Vagina (tissue), 2 donors: ENCODE results near the gene ULBP2. TPM values are rescaled to one million over a fixed set of nuclear protein-coding genes. Genes with fewer than 3 reads are reported as not detected.
"Not testable (repeated sequence)": the region's sequence is repeated elsewhere in the genome, so short reads cannot be mapped to it uniquely, and the experiment has no call there.

ENCODE experiments used
- DNase-seq, 2 donors: peaks; one replicate each; pipeline ENCODE4 v3.0.0-alpha.2; 2017; ENCODE audit errors: extremely low spot score in 2 of 2
- H3K27ac ChIP-seq: fragments of 200-600 bp; sonication (generic); one replicate; pipeline ENCODE4 v1.5.1; 2019
- H3K27me3 ChIP-seq: fragments of 200-600 bp; sonication (generic); one replicate; pipeline ENCODE4 v1.5.1; 2019
- H3K36me3 ChIP-seq, 2 donors: fragments of 200-600 bp; sonication (generic); one replicate each; pipeline ENCODE4 v1.5.1; 2017 to 2019
- H3K4me1 ChIP-seq: fragments of 200-600 bp; sonication (generic); one replicate; pipeline ENCODE4 v1.5.1; 2019
- H3K4me3 ChIP-seq, 2 donors: fragments of 200-600 bp; sonication (generic); 1 replicate in 1 of 2; 2 replicates in 1 of 2; pipeline ENCODE4 v1.5.1; 2016 to 2019
- H3K9me3 ChIP-seq: fragments of 200-600 bp; sonication (generic); one replicate; pipeline ENCODE4 v1.5.1; 2019
- CTCF ChIP-seq, 3 experiments: fragments of 450-650 bp in 2 of 3; fragments of 200-600 bp in 1 of 3; sonication (generic) in 1 of 3; IDR thresholded peaks; one replicate each; pipeline ENCODE4 v1.5.1; 2017 to 2019; ENCODE audit warnings: antibody characterized with exemption in 3 of 3, mild to moderate bottlenecking in 2 of 3, moderate library complexity in 2 of 3
- POLR2A ChIP-seq, 2 donors: fragments of 450-650 bp; IDR thresholded peaks; one replicate each; pipeline ENCODE4 v1.6.1; 2017; ENCODE audit warnings: antibody characterized with exemption in 2 of 2, mild to moderate bottlenecking in 2 of 2, moderate library complexity in 2 of 2
- POLR2AphosphoS5 ChIP-seq, 2 donors: sonication (generic); formaldehyde crosslinking; IDR thresholded peaks; one replicate each; pipeline ENCODE4 v1.9.0; 2017; ENCODE audit warnings: antibody characterized with exemption in 2 of 2, mild to moderate bottlenecking in 2 of 2, low read depth in 1 of 2; ENCODE audit not compliant: insufficient read depth in 1 of 2
- intact Hi-C: fragments of 100-400 bp; cut with DNase I; formaldehyde crosslinking; loops from one replicate; pipeline ENCODE4 v1.15.1; 2023
- total RNA-seq: library from RNA; depleted of rRNA; stranded (reverse); fragments of >200 nt; gene quantifications from one replicate; pipeline ENCODE4 v1.2.3, GENCODE V29; 2016

The ULBP2 gene
- total RNA-seq, 1 donor from 2014 or later = not detected

GRCh38 chr6:149990212-149990660 is 48.4 kb downstream of the ULBP2 start:
- Histone ChIP-seq H3K9me3 (no peaks in the 10 kb centered on the region), H3K4me3 (peak overlapping the region in 1 of 2 donors; percentile 37)
- intact Hi-C loops = no loop called here

GRCh38 chr6:149990661-149991471 is 49.1 kb downstream of the ULBP2 start:
- peak overlapping the region; percentile 3 to 37 for H3K4me3 ChIP-seq
- no peaks in the 10 kb centered on the region for H3K9me3 ChIP-seq
- H3K36me3 ChIP-seq = no peaks in the 10 kb centered on the region
- peaks cover 13% of the 10 kb centered on the region for H3K27me3 ChIP-seq
- intact Hi-C loops = no loop called here
- DNase-seq = peak in 1 of 2 donors; percentile 71
- peaks cover 16% of the 10 kb centered on the region for H3K4me1 ChIP-seq
- TF ChIP-seq POLR2AphosphoS5 (IDR thresholded peaks at IDR 0.05; ENCODE audit: insufficient read depth in 1 of 2, low read depth in 1 of 2) (no peak), CTCF (IDR thresholded peaks at IDR 0.05) (no peak)
- no peak overlapping the region for H3K27ac ChIP-seq

More at GRCh38 chr6:149990212-149990660, 48.4 kb downstream of the ULBP2 start:
- peaks cover 16% of the 10 kb centered on the region for H3K4me1 ChIP-seq
- TF ChIP-seq CTCF (IDR thresholded peaks at IDR 0.05) (no peak), POLR2A (IDR thresholded peaks at IDR 0.05) (no peak), POLR2AphosphoS5 (IDR thresholded peaks at IDR 0.05; ENCODE audit: insufficient read depth in 1 of 2, low read depth in 1 of 2) (no peak)
- no peaks in the 10 kb centered on the region for H3K36me3 ChIP-seq
- peaks cover 13% of the 10 kb centered on the region for H3K27me3 ChIP-seq
- no peak for DNase-seq
- H3K27ac ChIP-seq = no peak overlapping the region

GRCh38 chr6:149991472-149991795 is 49.6 kb downstream of the ULBP2 start:
- H3K27ac ChIP-seq, H3K36me3 ChIP-seq, DNase-seq, intact Hi-C loops, H3K4me3 ChIP-seq, H3K9me3 ChIP-seq: not testable (repeated sequence)
- H3K4me1 ChIP-seq = peaks cover 16% of the 10 kb centered on the region
- H3K27me3 ChIP-seq = peaks cover 13% of the 10 kb centered on the region

- Histone ChIP-seq H3K27ac (no peak overlapping the region), H3K4me1 (peaks cover 16% of the 10 kb centered on the region), H3K4me3 (no peak overlapping the region), H3K27me3 (peaks cover 13% of the 10 kb centered on the region), H3K36me3 (no peaks in the 10 kb centered on the region), H3K9me3 (no peaks in the 10 kb centered on the region)
- TF ChIP-seq POLR2AphosphoS5 (IDR thresholded peaks at IDR 0.05; ENCODE audit: insufficient read depth in 1 of 2, low read depth in 1 of 2) = no peak
- TF ChIP-seq CTCF (IDR thresholded peaks at IDR 0.05) = no peak
- TF ChIP-seq POLR2A (IDR thresholded peaks at IDR 0.05) = no peak
- DNase-seq = no peak
- intact Hi-C loops = no loop called here
Observed at GRCh38 chr6:149991838-149992237, 50.0 kb downstream of the ULBP2 start.

- intact Hi-C loops = no loop called here
- DNase-seq = no peak
- H3K27me3 ChIP-seq = peaks cover 6% of the 10 kb centered on the region
- peaks cover 12% of the 10 kb centered on the region for H3K4me1 ChIP-seq
- no peaks in the 10 kb centered on the region for H3K36me3 ChIP-seq
- H3K4me3 ChIP-seq = no peak overlapping the region
- TF ChIP-seq CTCF (IDR thresholded peaks at IDR 0.05) (no peak), POLR2A (IDR thresholded peaks at IDR 0.05) (no peak), POLR2AphosphoS5 (IDR thresholded peaks at IDR 0.05; ENCODE audit: insufficient read depth in 1 of 2, low read depth in 1 of 2) (no peak)
- no peaks in the 10 kb centered on the region for H3K9me3 ChIP-seq
- no peak overlapping the region for H3K27ac ChIP-seq
Observed at GRCh38 chr6:149995235-149995750, 53.5 kb downstream of the ULBP2 start.
